IPS DF 6.9 (cell line): ENCODE results near the gene ZBTB42.
A peak's percentile ranks its signal among the peaks of the same experiment; 100 is the strongest.
"Not testable (repeated sequence)": the region's sequence is repeated elsewhere in the genome, so short reads cannot be mapped to it uniquely, and the experiment has no call there.

Source experiments
- DNase-seq: peaks from one replicate; pipeline ENCODE4 v3.0.0-alpha.2; 2013; ENCODE audit warnings: low read depth, low spot score
- H3K27ac ChIP-seq: one replicate; pipeline ENCODE4 v1.5.1; 2013; ENCODE audit warnings: low read length, control low read depth
- H3K27me3 ChIP-seq: 2 replicates; pipeline ENCODE4 v1.6.1; 2013; ENCODE audit warnings: mild to moderate bottlenecking, low read length; ENCODE audit not compliant: control insufficient read depth, insufficient read depth
- H3K36me3 ChIP-seq: 2 replicates; pipeline ENCODE4 v1.6.1; 2013; ENCODE audit warnings: low read length; ENCODE audit not compliant: control insufficient read depth, insufficient read depth
- H3K4me1 ChIP-seq: 2 replicates; pipeline ENCODE4 v1.6.1; 2013; ENCODE audit warnings: low read length; ENCODE audit not compliant: control insufficient read depth, insufficient read depth
- H3K4me3 ChIP-seq: 2 replicates; pipeline ENCODE4 v1.5.1; 2013; ENCODE audit warnings: mild to moderate bottlenecking, low read length
- H3K9me3 ChIP-seq: 2 replicates; pipeline ENCODE4 v1.6.1; 2013; ENCODE audit warnings: low read length, inconsistent platforms; ENCODE audit not compliant: control insufficient read depth, insufficient read depth
- WGBS: extraction: QIAGEN DNeasy Blood & Tissue Kit; methylation state at CpG from one replicate; pipeline ENCODE4 v1.1.7; 2013; ENCODE audit warnings: mixed read lengths, missing lambda C conversion rate; ENCODE audit not compliant: insufficient read length, insufficient coverage; 5-methylcytosine and 5-hydroxymethylcytosine counted together

Gene ZBTB42

DNA sequence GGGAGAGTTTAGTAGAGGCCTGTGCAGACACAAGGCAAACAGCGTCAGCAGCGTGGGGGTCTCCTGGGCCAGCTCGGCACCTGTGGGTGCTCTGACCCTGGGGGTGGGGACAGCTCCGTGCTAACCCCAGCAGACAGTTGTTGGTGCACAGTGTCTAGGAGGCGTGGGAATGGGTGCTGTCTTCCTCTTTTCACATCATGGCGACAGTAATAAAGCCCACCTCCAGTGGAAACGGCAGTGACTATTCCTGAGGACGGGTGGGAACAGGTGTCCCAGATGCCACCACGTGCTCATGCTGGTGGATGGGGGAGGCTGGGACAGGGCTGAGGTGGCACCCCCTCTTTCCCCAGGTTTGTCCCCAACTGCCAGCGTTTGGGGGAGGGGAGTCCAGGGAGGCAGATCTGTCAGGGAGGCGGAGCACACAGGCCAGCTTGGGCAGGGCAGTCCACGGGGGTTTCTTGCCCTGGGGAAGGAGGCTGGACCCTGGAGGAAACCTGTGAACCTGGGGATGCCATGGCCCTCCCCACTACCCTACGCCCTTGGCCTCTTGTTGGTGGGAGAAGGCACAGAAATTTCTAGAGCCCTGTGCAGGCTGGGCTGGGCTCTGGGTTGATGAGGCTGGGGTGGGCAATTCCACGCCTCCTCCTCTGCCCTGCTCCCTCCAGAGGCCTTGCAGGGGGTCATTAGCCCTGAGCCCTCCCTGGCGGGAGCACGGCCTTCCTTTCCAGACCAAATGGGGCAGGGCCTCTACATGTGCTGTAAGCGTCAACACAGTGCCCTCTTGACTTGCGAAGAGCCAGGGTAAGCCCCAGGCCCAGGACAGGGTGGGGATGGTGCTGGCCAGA lies 3.8 kb downstream of the ZBTB42 start:
- H3K4me1 ChIP-seq, result 0 out of 2 replicates have a peak, but pooled peaks cover 1% of the 10 kb centered on the region
- no peaks in the 10 kb centered on the region; the same call in 1 of the 2 replicates for H3K36me3 ChIP-seq
- no peak for DNase-seq
- no CpG with 5 or more reads among the region's 18 CpGs for WGBS
- H3K4me3 ChIP-seq, result no peak overlapping the region
- no peaks in the 10 kb centered on the region for H3K9me3 ChIP-seq
- H3K27me3 ChIP-seq, result peaks cover 14% of the 10 kb centered on the region
- no peak overlapping the region for H3K27ac ChIP-seq

DNA sequence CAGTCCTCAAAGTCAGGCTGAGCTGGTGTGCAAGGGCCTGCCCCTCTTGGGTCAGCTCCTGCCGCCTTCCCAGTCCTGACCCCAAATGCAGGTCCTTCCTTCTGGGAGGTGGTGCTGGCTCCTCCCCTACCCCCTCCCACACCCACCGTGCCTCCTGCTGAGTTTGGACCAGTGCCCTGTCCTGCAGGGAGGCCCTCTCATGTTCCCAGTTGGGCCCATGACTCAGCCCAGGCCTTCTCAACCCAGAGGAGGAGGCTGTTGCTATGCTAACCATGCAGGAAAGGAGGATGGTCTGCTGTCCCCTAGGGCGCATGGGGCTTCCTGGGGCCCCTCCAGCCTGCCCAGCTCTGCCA lies 4.4 kb downstream of the ZBTB42 start:
- WGBS, result no CpG with 5 or more reads among the region's 3 CpGs
- 0 out of 2 replicates have a peak, but pooled peaks cover 1% of the 10 kb centered on the region for H3K4me1 ChIP-seq
- no peak overlapping the region for H3K27ac ChIP-seq
- H3K9me3 ChIP-seq, result no peaks in the 10 kb centered on the region
- no peak overlapping the region for H3K4me3 ChIP-seq
- H3K27me3 ChIP-seq, result peaks cover 14% of the 10 kb centered on the region
- H3K36me3 ChIP-seq, result no peaks in the 10 kb centered on the region; the same call in 1 of the 2 replicates
- no peak for DNase-seq

GRCh38 chr14:104805941-104806624 lies 5.2 kb downstream of the ZBTB42 start:
- H3K4me3 ChIP-seq, result no peak overlapping the region
- no peak for DNase-seq
- 0 out of 2 replicates have a peak, but pooled peaks cover 1% of the 10 kb centered on the region for H3K4me1 ChIP-seq
- no peaks in the 10 kb centered on the region; the same call in 1 of the 2 replicates for H3K36me3 ChIP-seq
- no CpG with 5 or more reads among the region's 14 CpGs for WGBS
- H3K27me3 ChIP-seq, result peaks cover 14% of the 10 kb centered on the region
- H3K27ac ChIP-seq, result no peak overlapping the region
- H3K9me3 ChIP-seq, result no peaks in the 10 kb centered on the region

DNA sequence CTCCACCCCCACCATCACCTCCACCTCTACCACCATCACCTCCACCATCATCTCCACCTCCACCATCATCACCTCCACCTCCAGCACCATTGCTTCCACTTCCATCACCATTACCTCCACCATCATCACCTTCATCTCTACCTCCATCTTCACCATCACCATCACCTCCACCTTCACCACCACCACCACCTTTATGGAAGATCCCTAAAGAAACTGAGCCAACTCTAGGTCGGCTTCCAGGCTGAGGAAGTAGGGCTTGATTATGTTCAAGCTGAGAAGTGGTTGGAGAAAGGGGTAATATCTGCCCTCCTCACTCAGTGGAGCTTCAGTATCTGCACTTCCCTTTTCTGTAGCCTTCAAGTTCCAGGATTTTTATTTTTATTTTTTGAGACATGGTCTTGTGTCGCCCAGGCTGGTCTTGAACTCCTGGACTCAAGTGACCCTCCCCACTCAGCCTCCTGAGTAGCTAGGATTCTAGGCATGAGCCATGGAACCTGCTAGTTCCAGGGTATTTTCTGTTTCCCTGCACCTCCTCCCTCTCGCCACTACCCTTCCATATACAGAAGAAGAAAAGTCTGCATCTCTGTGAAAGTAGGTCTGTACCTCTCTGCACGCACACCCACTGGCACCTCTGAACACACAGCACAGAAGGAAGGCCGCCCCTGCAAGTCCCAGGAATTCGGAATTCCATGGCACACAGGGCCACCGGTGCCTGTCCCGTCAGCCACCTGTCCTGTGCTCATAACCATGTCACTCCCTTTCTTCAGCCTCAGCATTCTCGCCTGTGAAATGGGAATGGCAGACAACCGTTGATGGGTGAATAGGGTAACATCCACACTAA lies 5.9 kb downstream of the ZBTB42 start:
- Histone ChIP-seq H3K4me3 (no peak overlapping the region), H3K4me1 (no peaks in the 10 kb centered on the region), H3K27me3 (peaks cover 7% of the 10 kb centered on the region), H3K36me3 (no peaks in the 10 kb centered on the region; the same call in 1 of the 2 replicates), H3K9me3 (no peaks in the 10 kb centered on the region), H3K27ac (no peak overlapping the region)
- no CpG with 5 or more reads among the region's 10 CpGs for WGBS
- DNase-seq, result no peak

- H3K9me3 ChIP-seq, result no peaks in the 10 kb centered on the region
- no peak overlapping the region for H3K4me3 ChIP-seq
- no peaks in the 10 kb centered on the region; the same call in 1 of the 2 replicates for H3K27me3 ChIP-seq
- WGBS, result no CpG with 5 or more reads among the region's 6 CpGs
- no peak overlapping the region for H3K27ac ChIP-seq
- no peaks in the 10 kb centered on the region for H3K36me3 ChIP-seq
- DNase-seq, result no peak
- no peaks in the 10 kb centered on the region for H3K4me1 ChIP-seq
Observed at GRCh38 chr14:104808456-104808855, 7.6 kb downstream of the ZBTB42 start.

- DNase-seq, result no peak
- Histone ChIP-seq H3K27ac (no peak overlapping the region), H3K27me3 (no peaks in the 10 kb centered on the region; the same call in 1 of the 2 replicates), H3K9me3 (no peaks in the 10 kb centered on the region), H3K4me1 (no peaks in the 10 kb centered on the region), H3K36me3 (no peaks in the 10 kb centered on the region), H3K4me3 (no peak overlapping the region)
- no CpG with 5 or more reads among the region's 11 CpGs for WGBS
Observed at GRCh38 chr14:104810316-104810715, 9.4 kb downstream of the ZBTB42 start.

- no peak overlapping the region for H3K27ac ChIP-seq
- H3K27me3 ChIP-seq, result no peaks in the 10 kb centered on the region; the same call in 1 of the 2 replicates
- no CpG with 5 or more reads among the region's 7 CpGs for WGBS
- H3K36me3 ChIP-seq, result no peaks in the 10 kb centered on the region
- H3K4me3 ChIP-seq, result no peak overlapping the region
- no peaks in the 10 kb centered on the region for H3K4me1 ChIP-seq
- no peak for DNase-seq
- no peaks in the 10 kb centered on the region for H3K9me3 ChIP-seq
Observed at GRCh38 chr14:104813286-104813685, 12.4 kb downstream of the ZBTB42 start.

- not testable (repeated sequence) for H3K36me3 ChIP-seq, H3K27me3 ChIP-seq, H3K4me3 ChIP-seq, H3K9me3 ChIP-seq, H3K27ac ChIP-seq, DNase-seq, H3K4me1 ChIP-seq
- no CpG with 5 or more reads among the region's 15 CpGs for WGBS
Observed at GRCh38 chr14:104814701-104815100, 13.8 kb downstream of the ZBTB42 start.

GRCh38 chr14:104816616-104816884 lies 15.6 kb downstream of the ZBTB42 start:
- peak overlapping the region; percentile 60; the same call in 1 of the 2 replicates for H3K4me3 ChIP-seq
- H3K4me1 ChIP-seq, result no peaks in the 10 kb centered on the region
- H3K27ac ChIP-seq, result no peak overlapping the region
- no peak for DNase-seq
- H3K27me3 ChIP-seq, result no peaks in the 10 kb centered on the region
- H3K36me3 ChIP-seq, result no peaks in the 10 kb centered on the region
- no CpG with 5 or more reads among the region's 8 CpGs for WGBS
- no peaks in the 10 kb centered on the region for H3K9me3 ChIP-seq
